Measurements from ENCODE around the gene NIN. TPM values are rescaled to one million over a fixed set of nuclear protein-coding genes. Genes with fewer than 3 reads are reported as not detected.
A peak's percentile ranks its signal among the peaks of the same experiment; 100 is the strongest.
"Not testable (repeated sequence)": the region's sequence is repeated elsewhere in the genome, so short reads cannot be mapped to it uniquely, and the experiment has no call there.

The NIN gene
- total RNA-seq, 1 experiment from 2014 or later: 19.2 TPM

- no peak for DNase-seq (ENCODE audit: low spot score)
These were observed 113.2 kb downstream of the NIN start for GRCh38 chr14:50717811-50718210.

GRCh38 chr14:50714450-50715073, 116.4 kb downstream of the NIN start:
- DNase-seq (ENCODE audit: low spot score): peak; percentile 15

- no peak for DNase-seq (ENCODE audit: low spot score)
These were observed 119.9 kb downstream of the NIN start for GRCh38 chr14:50711043-50711442.

GRCh38 chr14:50705026-50705593, 125.9 kb downstream of the NIN start:
- no peak for DNase-seq (ENCODE audit: low spot score)

- DNase-seq (ENCODE audit: low spot score): no peak
These were observed 126.4 kb downstream of the NIN start for GRCh38 chr14:50704454-50705010.

- DNase-seq (ENCODE audit: low spot score): no peak
These were observed 133.2 kb downstream of the NIN start for GRCh38 chr14:50697659-50698290.

GRCh38 chr14:50694260-50694659, 136.7 kb downstream of the NIN start:
- not testable (repeated sequence) for DNase-seq (ENCODE audit: low spot score)

- no peak for DNase-seq (ENCODE audit: low spot score)
These were observed 142.1 kb downstream of the NIN start for GRCh38 chr14:50688875-50689274.

- DNase-seq (ENCODE audit: low spot score): no peak
These were observed 151.3 kb downstream of the NIN start for GRCh38 chr14:50679674-50680073.

GRCh38 chr14:50678163-50678562, 152.8 kb downstream of the NIN start:
- no peak for DNase-seq (ENCODE audit: low spot score)

- DNase-seq (ENCODE audit: low spot score): peak; percentile 44
These were observed 153.4 kb downstream of the NIN start for GRCh38 chr14:50677527-50678063.

- DNase-seq (ENCODE audit: low spot score): no peak
These were observed 154.0 kb downstream of the NIN start for GRCh38 chr14:50676814-50677516.

- DNase-seq (ENCODE audit: low spot score): peak; percentile 13
These were observed 155.4 kb downstream of the NIN start for GRCh38 chr14:50675597-50675996.

- no peak for DNase-seq (ENCODE audit: low spot score)
These were observed 160.1 kb downstream of the NIN start for GRCh38 chr14:50670866-50671256.

- no peak for DNase-seq (ENCODE audit: low spot score)
These were observed 160.6 kb downstream of the NIN start for GRCh38 chr14:50670196-50670865.

Other genes with a start within 250 kb of the NIN start
- gene SAV1, start 162.9 kb downstream of the NIN start, total RNA-seq (2014; rRNA removed; shearing (Covaris generic)): 7.3 and 9.6 TPM in 2 replicates
- gene ABHD12B, start 40.9 kb upstream of the NIN start, total RNA-seq (2014; rRNA removed; shearing (Covaris generic)): not detected in 2 replicates
- gene PYGL, start 113.3 kb upstream of the NIN start, total RNA-seq (2014; rRNA removed; shearing (Covaris generic)): 52.9 and 61.2 TPM in 2 replicates

Measured in A172 (cell line).